ENCODE measurements around the gene SPDYA. TPM values are rescaled to one million over a fixed set of nuclear protein-coding genes. Genes with fewer than 3 reads are reported as not detected.

SPDYA gene
- total RNA-seq (10 to 100 TPM; 12.7 to 12.8 TPM), total RNA-seq (0 to 1.4 (median 0.18) reads per million in 172 experiments)
- polyA plus RNA-seq (2013, experiment 1 of 2) = 1.1 TPM
- polyA plus RNA-seq (2013, experiment 2 of 2) = 1.6 TPM

DNA sequence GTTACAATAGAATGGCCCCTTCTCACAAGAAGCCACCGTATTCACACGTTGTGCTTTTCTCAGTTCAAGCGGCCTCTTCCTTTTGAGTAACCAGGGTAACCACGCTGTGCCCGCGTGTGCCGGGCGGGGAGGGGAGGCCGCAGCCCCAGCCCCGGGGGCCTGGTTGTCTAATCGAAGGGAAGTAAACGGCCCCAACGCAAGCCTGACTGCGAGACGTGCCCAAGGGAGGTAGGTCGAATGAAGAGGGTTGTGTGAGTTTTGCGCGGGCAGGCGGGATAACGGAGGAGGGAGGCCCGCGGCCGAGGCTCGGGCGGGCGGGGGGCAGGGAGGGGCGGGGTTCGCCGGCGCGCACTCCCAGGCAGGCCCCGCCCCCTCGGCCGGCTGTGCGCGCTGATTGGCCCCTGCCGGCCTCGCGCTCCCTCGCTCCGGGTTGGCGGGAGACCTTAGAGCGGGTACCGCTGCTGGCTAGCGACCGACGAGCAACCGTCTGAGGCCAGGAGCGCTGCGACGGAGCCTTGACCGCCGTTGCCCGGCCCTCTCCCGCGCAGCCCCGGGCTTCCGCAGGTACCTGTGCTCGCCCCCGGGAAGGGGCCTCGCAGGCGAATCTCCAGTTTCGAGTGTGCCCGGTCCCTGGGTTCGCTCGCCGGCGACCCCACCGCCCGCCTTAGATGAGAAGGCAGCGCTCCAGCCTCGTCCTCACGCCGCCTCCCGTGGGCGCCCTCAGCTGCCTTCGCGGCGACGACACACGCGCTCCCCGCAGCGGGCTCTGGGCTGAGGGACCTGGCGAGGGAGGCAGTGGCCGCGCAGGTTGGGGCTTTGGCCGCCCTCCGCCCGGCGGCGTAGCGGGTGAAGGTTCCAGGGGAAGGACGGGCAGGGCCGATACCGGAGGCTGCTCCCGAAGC lies at the start of gene SPDYA:
Gene SPDYA, plus strand, starts transcription at position 451 of the 902 bp plus-strand sequence. CDS start 5,181 bp downstream, outside the sequence.
- intact Hi-C loops (cut with DNase I, micrococcal nuclease) = loop anchor here in 1 of 2 experiments (5.0 to 10.0 kb wide), 3 partner anchors 82 to 243 kb away; partner anchors contain the start of gene WDR43
- peak; percentile 55 to 91 (median 74) for DNase-seq
- Mint-ChIP-seq H3K4me3 (peak within 1 kb of the TSS; percentile 93), H3K9me3 (peaks cover 2% of the 10 kb centered on the region), H3K4me1 (ENCODE audit: low read depth) (peaks cover 22% of the 10 kb centered on the region), H3K36me3 (ENCODE audit: low read depth) (peaks cover 8% of the 10 kb centered on the region), H3K27ac (peak within 1 kb of the TSS; percentile 74), H3K27me3 (no peaks in the 10 kb centered on the region)
- POLR2A ChIA-PET = interaction anchor here (0.6 to 1.8 kb wide), 5 partner anchors 10 to 449 kb away, joined by 3 to 7 read pairs (median 4); partner anchors contain the start of genes PPP1CB and TRMT61B
- H3K4me3 ChIP-seq (ENCODE audit: low read length) = peak within 1 kb of the TSS; percentile 66
- H3K27me3 ChIP-seq (ENCODE audit: control insufficient read depth in 1 of 2, insufficient read depth in 2 of 2, low read length in 2 of 2) = no peaks in the 10 kb centered on the region
- H3K4me1 ChIP-seq (ENCODE audit: insufficient read depth, low read length) = peaks cover 16% of the 10 kb centered on the region
- CTCF ChIA-PET = interaction anchor here (1.6 to 2.3 kb wide), 2 partner anchors 216 to 244 kb away, joined by 3 to 7 read pairs; no protein-coding TSS in a partner anchor
- no peaks in the 10 kb centered on the region for H3K9me3 ChIP-seq (ENCODE audit: control insufficient read depth in 1 of 2, insufficient read depth in 1 of 2, low read length in 2 of 2)
- H3K27ac ChIP-seq (ENCODE audit: low read depth in 1 of 2, low read length in 2 of 2) = no peak within 1 kb of the TSS
- ATAC-seq (ENCODE audit: poor library complexity) = peak; percentile 91
- TF ChIP-seq, protein P1, sequence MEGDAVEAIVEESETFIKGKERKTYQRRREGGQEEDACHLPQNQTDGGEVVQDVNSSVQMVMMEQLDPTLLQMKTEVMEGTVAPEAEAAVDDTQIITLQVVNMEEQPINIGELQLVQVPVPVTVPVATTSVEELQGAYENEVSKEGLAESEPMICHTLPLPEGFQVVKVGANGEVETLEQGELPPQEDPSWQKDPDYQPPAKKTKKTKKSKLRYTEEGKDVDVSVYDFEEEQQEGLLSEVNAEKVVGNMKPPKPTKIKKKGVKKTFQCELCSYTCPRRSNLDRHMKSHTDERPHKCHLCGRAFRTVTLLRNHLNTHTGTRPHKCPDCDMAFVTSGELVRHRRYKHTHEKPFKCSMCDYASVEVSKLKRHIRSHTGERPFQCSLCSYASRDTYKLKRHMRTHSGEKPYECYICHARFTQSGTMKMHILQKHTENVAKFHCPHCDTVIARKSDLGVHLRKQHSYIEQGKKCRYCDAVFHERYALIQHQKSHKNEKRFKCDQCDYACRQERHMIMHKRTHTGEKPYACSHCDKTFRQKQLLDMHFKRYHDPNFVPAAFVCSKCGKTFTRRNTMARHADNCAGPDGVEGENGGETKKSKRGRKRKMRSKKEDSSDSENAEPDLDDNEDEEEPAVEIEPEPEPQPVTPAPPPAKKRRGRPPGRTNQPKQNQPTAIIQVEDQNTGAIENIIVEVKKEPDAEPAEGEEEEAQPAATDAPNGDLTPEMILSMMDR (IDR thresholded peaks at IDR 0.05) = no peak
- H3K36me3 ChIP-seq (ENCODE audit: insufficient read depth, low read length) = no peaks in the 10 kb centered on the region

DNA sequence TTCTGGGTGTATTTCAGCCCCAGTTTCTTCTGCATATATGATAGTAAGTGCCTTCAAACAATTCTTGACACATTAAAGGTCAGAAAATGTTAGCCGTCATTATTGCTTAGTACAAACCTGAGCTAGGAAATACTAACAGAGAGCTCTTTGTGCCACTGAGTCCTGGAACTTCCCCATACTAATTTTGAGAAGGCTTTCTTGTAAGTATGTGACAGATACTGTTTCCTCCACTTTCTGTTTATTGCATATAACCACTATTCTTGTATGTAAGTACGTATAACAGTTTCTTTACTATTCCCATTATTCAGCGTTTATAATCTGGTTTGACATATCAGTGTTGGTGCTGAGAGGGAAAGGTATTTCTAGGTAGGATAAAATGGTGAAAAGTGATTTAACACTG lies 49.2 kb upstream of the SPDYA start:
- H3K4me3 ChIP-seq (ENCODE audit: low read length) = no peak overlapping the region
- ATAC-seq (ENCODE audit: poor library complexity) (no peak), DNase-seq (no peak)
- TF ChIP-seq, protein P1 (IDR thresholded peaks at IDR 0.05) = no peak
- H3K4me1 ChIP-seq (ENCODE audit: insufficient read depth, low read length) = peaks cover 41% of the 10 kb centered on the region
- intact Hi-C loops (cut with DNase I, micrococcal nuclease) = no loop called here
- Mint-ChIP-seq H3K9me3 (no peaks in the 10 kb centered on the region), H3K4me3 (peak overlapping the region; percentile 37), H3K27me3 (no peaks in the 10 kb centered on the region), H3K4me1 (ENCODE audit: low read depth) (peaks cover 92% of the 10 kb centered on the region), H3K27ac (no peak overlapping the region), H3K36me3 (ENCODE audit: low read depth) (peaks cover 51% of the 10 kb centered on the region)
- ChIA-PET CTCF (interaction anchor here (1.4 to 2.1 kb wide), 2 partner anchors 10 to 167 kb away, joined by 4 to 6 read pairs; partner anchors contain the start of gene PPP1CB), POLR2A (interaction anchor here (1.4 to 2.0 kb wide), 2 partner anchors 8 to 10 kb away, joined by 3 to 8 read pairs; partner anchors contain the start of gene PPP1CB)
- no peaks in the 10 kb centered on the region for H3K27me3 ChIP-seq (ENCODE audit: control insufficient read depth in 1 of 2, insufficient read depth in 2 of 2, low read length in 2 of 2)
- H3K9me3 ChIP-seq (ENCODE audit: control insufficient read depth in 1 of 2, insufficient read depth in 1 of 2, low read length in 2 of 2) = no peaks in the 10 kb centered on the region
- no peak overlapping the region for H3K27ac ChIP-seq (ENCODE audit: low read depth in 1 of 2, low read length in 2 of 2)
- H3K36me3 ChIP-seq (ENCODE audit: insufficient read depth, low read length) = peaks cover 19% of the 10 kb centered on the region

DNA sequence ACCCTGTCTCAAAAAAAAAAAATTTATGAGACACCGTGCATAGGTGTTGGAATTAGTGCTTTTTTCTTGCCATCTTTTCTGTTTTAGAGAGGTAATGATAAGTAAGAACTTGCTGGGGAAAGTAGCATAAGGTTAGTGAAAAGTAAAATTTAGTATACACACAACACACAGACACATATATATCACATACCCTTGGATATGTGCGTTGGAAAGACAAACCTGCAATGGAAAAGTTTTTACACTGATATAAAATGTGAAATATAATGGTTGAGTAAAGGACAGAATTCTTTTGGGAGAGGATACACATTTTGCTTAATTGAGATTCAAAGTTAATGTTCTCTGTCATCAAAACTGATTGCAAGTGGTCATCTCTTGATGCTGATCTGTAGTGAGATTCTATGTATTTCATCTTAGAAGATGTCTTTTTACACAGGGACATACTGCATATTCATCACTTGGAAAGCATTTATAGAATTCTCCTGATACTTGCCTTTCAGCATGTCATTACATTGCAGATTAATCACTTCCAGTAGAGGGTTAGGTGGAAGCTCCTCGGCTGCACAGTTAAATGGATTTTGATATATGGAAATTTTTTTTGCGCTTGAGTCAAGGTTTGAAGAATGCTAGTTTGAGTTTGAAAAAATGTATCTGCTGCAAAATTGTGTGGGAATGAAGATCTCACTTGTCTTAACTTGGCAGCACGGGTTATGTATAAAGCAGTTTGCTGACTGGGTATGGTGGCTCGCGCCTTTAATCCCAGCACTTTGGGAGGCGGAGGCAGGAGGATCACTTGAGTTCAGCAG lies 45.5 kb upstream of the SPDYA start:
- ChIA-PET CTCF (no interaction called here), POLR2A (no interaction called here)
- Histone ChIP-seq H3K27ac (ENCODE audit: low read depth in 1 of 2, low read length in 2 of 2) (no peak overlapping the region), H3K9me3 (ENCODE audit: control insufficient read depth in 1 of 2, insufficient read depth in 1 of 2, low read length in 2 of 2) (no peaks in the 10 kb centered on the region), H3K27me3 (ENCODE audit: control insufficient read depth in 1 of 2, insufficient read depth in 2 of 2, low read length in 2 of 2) (no peaks in the 10 kb centered on the region), H3K4me1 (ENCODE audit: insufficient read depth, low read length) (peaks cover 41% of the 10 kb centered on the region), H3K36me3 (ENCODE audit: insufficient read depth, low read length) (peaks cover 6% of the 10 kb centered on the region), H3K4me3 (ENCODE audit: low read length) (no peak overlapping the region)
- Mint-ChIP-seq H3K4me1 (ENCODE audit: low read depth) (peaks cover 97% of the 10 kb centered on the region), H3K27me3 (no peaks in the 10 kb centered on the region), H3K27ac (peak overlapping the region; percentile 18), H3K4me3 (no peak overlapping the region), H3K9me3 (no peaks in the 10 kb centered on the region), H3K36me3 (ENCODE audit: low read depth) (peaks cover 21% of the 10 kb centered on the region)
- intact Hi-C loops (cut with DNase I, micrococcal nuclease) = no loop called here
- TF ChIP-seq, protein P1 (IDR thresholded peaks at IDR 0.05) = no peak
- ATAC-seq (ENCODE audit: poor library complexity) = no peak
- DNase-seq = no peak
